H1 (cell line): ENCODE results near the gene FAM53B. TPM values are rescaled to one million over a fixed set of nuclear protein-coding genes. Genes with fewer than 3 reads are reported as not detected.

Source experiments
- CTCF ChIP-seq, 3 experiments: IDR thresholded peaks; 1 replicate in 2 of 3; 2 replicates in 1 of 3; pipeline versions ENCODE4 v1.5.1 to v1.6.1; 2011; ENCODE audit warnings: low read length in 3 of 3, mild to moderate bottlenecking in 3 of 3, inconsistent platforms in 2 of 3, low read depth in 1 of 3, moderate library complexity in 1 of 3; ENCODE audit not compliant: insufficient read depth in 1 of 3; ENCODE audit errors: control extremely low read depth in 1 of 3
- polyA plus RNA-seq, 7 experiments: library from polyadenylated mRNA; depleted of rRNA in 3 of 7; stranded (reverse) in 5 of 7; unstranded in 2 of 7; fragments of >200 nt in 5 of 7; fragments of 200-250 nt in 2 of 7; gene quantifications; 1 replicate in 5 of 7; 2 replicates in 1 of 7; 4 replicates in 1 of 7; pipeline versions ENCODE4 v1.2.1 to v1.2.3, GENCODE V29; 2011 to 2013; ENCODE audit warnings: missing spikeins in 2 of 7, mixed read lengths in 2 of 7
- total RNA-seq: library from RNA; stranded (reverse); fragmentation: NEBNext Ultra II Directional; extraction: Animal tissue kit (Norgen Biotek cat#: 25700); gene quantifications from 2 replicates; pipeline ENCODE4 v1.2.1, GENCODE V29; 2021

FAM53B gene
- total and polyA plus RNA-seq, 2 of the 8 experiments (the other 6 are each of a cell fraction or from before 2014, with no cell fraction given): 5.3 to 14.4 TPM

DNA sequence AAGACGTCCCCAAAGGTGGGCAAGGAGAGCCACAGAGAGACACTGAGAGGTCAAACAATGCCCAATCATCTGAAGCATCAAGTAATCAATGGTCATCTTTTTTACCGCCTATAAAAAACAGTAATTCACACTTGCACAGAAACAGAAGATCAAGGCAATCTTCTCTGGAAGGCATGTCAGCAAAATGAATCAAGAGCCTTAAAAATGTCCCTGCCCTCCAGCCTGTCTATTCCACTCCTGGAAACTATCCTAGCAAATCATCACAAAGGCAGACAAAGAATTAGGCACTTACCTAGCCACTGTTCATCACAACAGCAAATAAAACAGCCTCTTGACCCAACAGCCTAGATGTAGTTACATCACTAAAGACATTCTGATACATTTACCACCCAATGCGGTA is 48.9 kb downstream of the FAM53B start (continued):
- no peak for TF ChIP-seq CTCF (IDR thresholded peaks at IDR 0.05; ENCODE audit: control extremely low read depth in 1 of 3, insufficient read depth in 1 of 3, low read depth in 1 of 3, low read length in 3 of 3)
- TF ChIP-seq, all 59 proteins: peak for 0
